ENCODE results near the gene PTRH1. TPM values are rescaled to one million over a fixed set of nuclear protein-coding genes. Genes with fewer than 3 reads are reported as not detected.

Gene PTRH1
- total and polyA plus RNA-seq, 2 of the 13 experiments (the other 11 are each of a cell fraction or from before 2014, with no cell fraction given), result 4.0 to 10.4 TPM

DNA sequence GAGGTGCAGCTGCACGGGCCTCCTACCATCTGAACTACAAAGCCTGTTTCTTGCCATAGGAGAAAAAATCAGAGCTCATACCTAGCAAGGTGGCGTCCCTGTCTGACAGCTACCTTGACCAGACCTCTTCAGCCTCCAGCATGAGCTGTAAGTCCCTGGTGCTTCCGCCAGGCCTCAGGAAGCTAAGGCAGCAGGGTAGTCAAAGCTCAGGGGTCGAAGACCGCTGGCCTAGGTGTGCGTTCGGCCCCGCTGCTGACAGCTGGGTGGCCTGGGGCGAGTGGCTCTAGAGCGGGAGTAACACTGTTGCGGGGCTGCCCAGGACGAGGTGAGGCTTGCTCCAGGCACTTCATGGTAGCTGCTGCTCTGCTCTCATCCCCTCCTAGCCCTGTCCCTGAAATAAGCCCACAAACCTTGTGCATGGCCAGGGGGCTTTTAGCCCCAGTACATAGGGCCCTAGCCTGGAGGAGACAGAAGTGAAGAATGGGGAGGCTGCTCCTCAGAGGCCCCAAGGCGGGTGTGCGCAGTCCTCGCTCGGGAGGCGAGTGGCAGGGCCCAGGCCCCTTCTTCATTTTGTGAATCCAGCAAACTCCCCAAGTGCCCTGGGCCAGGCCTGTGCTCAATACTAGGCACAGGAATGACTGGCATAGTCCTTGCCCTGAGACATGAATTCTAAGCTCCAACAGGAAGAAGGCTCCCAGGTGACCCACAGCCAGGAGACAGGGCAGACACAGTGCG lies 14.2 kb upstream of the PTRH1 start (continued):
- TF ChIP-seq MXI1 (IDR thresholded peaks at IDR 0.05; ENCODE audit: borderline replicate concordance, low read depth, low read length) (no peak), MEIS2 (CRISPR knock-in tag; IDR thresholded peaks at IDR 0.05) (no peak), TFDP1 (CRISPR knock-in tag; IDR thresholded peaks at IDR 0.05; ENCODE audit: borderline replicate concordance) (peak; percentile 30; the same call in 1 of the 2 replicates), HMGXB4 (CRISPR knock-in tag; IDR thresholded peaks at IDR 0.05; ENCODE audit: borderline replicate concordance in 1 of 2, low read depth in 1 of 2) (no peak), ZHX1 (CRISPR knock-in tag; IDR thresholded peaks at IDR 0.05; ENCODE audit: low read depth) (no peak), ZNF256 (CRISPR knock-in tag; conservative IDR thresholded peaks at IDR 0.05) (no peak), ZFY (CRISPR knock-in tag; IDR thresholded peaks at IDR 0.05) (peak; percentile 71), ZSCAN20 (CRISPR knock-in tag; IDR thresholded peaks at IDR 0.05; ENCODE audit: borderline replicate concordance) (0 out of 2 replicates have a peak, but pooled peaks have one; percentile 46), ZNF558 (CRISPR knock-in tag; IDR thresholded peaks at IDR 0.05; ENCODE audit: borderline replicate concordance) (no peak), DRAP1 (CRISPR knock-in tag; IDR thresholded peaks at IDR 0.05) (0 out of 2 replicates have a peak, but pooled peaks have one; percentile 39), MIER3 (CRISPR knock-in tag; IDR thresholded peaks at IDR 0.05; ENCODE audit: borderline replicate concordance) (no peak), CREBL2 (CRISPR knock-in tag; IDR thresholded peaks at IDR 0.05; ENCODE audit: borderline replicate concordance) (no peak), PLRG1 (conservative IDR thresholded peaks at IDR 0.05) (no peak), ZFP82 (CRISPR knock-in tag; IDR thresholded peaks at IDR 0.05; ENCODE audit: borderline replicate concordance) (no peak), ZNF44 (CRISPR knock-in tag; IDR thresholded peaks at IDR 0.05) (no peak), KDM5B (CRISPR knock-in tag; IDR thresholded peaks at IDR 0.05; ENCODE audit: borderline replicate concordance) (peak; percentile 20; the same call in 1 of the 2 replicates)
- TF ChIP-seq, protein P1, sequence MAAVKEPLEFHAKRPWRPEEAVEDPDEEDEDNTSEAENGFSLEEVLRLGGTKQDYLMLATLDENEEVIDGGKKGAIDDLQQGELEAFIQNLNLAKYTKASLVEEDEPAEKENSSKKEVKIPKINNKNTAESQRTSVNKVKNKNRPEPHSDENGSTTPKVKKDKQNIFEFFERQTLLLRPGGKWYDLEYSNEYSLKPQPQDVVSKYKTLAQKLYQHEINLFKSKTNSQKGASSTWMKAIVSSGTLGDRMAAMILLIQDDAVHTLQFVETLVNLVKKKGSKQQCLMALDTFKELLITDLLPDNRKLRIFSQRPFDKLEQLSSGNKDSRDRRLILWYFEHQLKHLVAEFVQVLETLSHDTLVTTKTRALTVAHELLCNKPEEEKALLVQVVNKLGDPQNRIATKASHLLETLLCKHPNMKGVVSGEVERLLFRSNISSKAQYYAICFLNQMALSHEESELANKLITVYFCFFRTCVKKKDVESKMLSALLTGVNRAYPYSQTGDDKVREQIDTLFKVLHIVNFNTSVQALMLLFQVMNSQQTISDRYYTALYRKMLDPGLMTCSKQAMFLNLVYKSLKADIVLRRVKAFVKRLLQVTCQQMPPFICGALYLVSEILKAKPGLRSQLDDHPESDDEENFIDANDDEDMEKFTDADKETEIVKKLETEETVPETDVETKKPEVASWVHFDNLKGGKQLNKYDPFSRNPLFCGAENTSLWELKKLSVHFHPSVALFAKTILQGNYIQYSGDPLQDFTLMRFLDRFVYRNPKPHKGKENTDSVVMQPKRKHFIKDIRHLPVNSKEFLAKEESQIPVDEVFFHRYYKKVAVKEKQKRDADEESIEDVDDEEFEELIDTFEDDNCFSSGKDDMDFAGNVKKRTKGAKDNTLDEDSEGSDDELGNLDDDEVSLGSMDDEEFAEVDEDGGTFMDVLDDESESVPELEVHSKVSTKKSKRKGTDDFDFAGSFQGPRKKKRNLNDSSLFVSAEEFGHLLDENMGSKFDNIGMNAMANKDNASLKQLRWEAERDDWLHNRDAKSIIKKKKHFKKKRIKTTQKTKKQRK (IDR thresholded peaks at IDR 0.05; ENCODE audit: low read length), result no peak
